Measurements from ENCODE around the gene TOR1AIP2.

TOR1AIP2 gene

DNA sequence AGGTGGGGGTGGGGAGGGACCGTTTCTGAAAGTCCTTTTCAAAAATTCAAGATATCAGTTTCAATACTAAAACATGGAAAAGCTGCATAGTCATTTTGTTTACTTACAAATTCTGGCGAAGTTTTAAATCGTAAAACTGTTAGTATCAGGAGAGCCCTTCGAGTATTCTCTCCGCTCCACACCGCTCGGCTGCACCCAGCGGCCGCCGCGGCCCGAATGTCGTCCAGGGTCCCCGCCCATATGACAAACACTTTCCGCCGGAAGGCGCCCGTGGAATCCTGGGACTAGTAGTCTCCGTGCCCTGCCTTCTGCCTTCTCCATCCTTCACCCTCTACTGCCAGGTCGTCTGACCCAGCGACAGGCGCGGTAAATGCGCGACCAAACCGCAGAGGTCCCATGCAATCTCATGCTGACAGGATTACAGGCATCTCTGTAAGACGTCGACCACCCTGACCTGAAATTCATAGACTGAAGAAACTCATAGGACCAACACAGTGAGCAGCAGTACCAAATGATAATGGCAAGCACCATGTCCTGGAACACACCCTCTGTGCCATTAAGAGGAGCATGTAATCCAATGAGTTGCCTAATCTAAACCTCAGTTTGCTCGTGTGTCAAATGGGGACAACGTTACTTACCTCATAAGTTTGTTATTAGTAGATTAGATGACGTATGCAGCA lies at the start of gene TOR1AIP2:
Gene TOR1AIP2, minus strand, starts transcription at position 218 of the 680 bp plus-strand sequence. CDS start 25,138 bp downstream, outside the sequence.
- peak; percentile 92 for DNase-seq

DNA sequence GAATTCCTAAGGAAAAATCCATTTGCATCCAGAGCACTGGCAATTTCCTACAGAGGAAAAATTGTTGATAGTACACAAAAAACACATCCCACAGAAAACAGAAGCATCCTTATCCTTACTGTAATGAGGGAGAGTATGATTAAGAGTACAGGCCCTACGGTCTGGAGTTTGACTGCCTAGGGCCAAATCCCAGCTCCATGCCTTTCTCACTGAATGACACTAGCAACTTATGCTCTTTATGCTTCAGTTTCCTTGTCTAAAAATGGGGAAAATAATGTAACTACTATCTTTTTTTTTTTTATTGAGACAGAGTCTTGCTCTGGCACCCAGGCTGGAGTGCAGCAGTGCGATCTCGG lies 49.2 kb upstream of the TOR1AIP2 start:
- no peak for DNase-seq

DNA sequence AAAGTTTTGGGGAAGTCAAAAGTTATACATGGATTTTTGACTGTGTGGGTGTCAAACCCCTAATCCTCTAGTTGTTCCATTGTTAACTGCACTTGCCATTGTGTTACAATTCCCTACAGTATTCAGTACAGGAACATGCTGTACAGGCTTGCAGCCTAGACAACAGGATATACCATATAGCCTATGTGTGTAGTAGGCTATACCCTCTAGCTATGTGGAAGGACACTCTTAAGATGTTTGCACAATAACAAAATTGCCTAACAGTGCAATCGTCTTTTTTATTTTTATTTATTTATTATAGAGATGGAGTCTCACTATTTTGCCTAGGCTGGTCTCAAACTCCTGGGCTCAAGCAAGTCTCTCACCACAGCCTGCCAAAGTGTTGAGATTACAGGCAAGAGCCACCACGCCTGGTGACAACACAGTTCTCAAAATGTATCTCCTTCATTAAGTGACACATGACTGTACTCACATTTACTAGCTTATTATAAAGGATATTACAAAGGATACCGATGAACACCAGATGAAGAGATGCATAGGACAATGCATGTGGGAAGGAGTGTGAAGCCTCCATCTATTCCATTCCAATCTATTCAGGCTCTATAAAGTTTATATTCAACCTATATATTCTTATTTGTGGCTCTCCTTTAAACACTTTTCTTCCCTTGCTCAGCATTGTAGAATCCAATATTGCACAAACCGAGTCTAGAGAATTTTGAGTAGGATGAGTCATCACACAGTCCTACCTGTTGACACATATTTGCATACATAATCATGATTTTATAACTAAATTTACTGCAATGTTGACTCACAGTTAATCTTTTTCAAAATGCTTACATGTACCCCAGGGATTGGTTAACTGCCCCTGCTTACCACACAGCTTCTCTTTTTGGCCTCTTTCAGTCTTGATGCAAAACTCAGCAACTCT lies 48.6 kb upstream of the TOR1AIP2 start:
- no peak for DNase-seq

DNA sequence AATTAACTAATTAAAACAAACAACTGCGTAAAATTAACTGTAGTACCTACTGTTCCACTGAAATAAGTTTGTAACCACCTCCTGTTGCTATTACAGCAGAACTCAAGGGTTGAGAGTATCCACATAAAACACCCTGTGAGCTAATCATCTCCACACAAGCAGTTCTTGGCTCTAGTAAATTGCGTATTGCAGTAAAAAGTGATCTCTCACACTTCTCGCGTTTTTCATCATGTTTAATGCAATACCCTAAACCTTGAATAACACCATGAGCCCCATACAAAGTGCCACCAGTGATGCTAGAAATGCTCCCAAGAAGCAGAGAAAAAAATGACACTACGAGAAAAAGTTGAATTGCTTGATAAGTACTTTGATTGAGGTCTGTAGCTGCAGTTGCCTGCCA lies 47.7 kb upstream of the TOR1AIP2 start:
- no peak for DNase-seq

DNA sequence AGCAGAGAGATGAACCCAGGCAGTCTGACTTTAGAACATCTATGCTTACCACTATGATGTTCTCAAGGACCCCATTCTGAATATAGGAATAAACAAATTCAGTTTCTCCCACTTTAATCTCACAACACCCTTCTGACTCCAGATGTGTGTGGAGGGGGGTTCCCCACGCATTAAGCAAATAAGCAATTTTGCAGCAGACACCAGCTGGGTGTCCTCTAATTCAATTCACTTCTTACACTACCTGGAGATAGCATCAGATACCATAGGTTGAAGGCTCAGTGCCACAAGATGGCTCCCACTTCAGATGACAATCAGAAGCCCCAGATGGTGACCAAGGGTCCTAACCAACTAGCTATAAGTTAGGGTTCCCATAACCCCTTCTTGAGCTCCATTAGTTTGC lies 46.7 kb upstream of the TOR1AIP2 start:
- no peak for DNase-seq

DNA sequence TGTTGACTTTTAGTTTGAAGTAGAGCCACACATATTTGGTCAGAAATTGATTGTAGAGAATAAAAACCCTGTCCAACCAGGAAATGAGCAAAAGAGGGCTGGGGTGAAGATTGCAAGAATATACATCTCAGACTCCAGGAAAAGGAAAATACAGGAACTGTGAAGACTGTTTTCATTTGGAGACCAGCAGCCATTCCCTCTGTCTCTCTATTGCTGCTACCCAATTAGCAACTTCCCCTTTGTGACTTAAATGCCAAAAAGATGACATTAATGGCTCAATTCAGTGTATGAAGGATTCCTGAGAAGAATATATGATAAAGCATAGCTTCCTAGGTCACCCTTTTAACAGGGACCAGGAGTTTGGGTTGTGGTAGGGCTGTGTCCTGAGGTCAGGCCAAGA lies 45.4 kb upstream of the TOR1AIP2 start:
- DNase-seq: no peak

DNA sequence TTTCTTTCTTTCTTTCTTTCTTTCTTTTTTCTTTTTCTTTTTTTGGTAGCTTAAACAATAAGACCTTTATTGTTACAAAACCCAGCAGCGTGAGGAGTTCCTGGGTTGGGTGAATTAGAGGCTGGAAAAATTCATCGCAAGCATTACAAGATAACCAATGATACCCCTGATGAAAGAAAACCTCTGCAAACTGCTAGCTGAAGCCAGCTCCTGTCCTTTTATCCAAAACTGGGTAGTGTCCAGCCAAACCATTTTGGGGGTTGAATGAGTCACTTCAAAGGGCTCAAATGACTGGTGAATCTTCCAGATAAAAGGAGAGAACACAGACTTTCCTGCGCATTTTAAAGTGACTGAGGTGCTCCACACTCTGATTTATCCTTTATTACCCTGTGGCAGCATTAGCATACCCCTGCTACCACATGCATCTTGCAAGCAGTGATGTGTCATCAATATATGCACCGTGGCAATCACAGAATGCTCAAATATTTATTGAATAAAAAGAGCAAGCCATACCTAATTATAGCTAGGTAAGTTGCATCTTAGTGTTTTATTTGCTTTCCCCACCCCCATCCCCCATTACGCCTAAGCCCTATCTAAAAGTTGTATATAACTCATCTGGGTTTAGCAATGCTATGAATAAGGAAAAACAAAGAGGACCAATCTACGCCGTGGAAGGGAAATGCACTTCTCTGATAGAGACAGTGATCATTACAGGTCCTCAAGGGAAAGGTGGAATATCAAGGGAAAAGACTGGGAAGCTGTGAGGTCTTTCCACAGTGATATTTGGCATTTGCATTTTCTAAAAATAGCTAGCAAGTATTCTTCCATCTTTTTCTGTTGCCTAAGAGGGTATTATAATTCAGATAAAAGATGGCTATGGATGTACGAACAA lies 44.6 kb upstream of the TOR1AIP2 start:
- no peak for DNase-seq

DNA sequence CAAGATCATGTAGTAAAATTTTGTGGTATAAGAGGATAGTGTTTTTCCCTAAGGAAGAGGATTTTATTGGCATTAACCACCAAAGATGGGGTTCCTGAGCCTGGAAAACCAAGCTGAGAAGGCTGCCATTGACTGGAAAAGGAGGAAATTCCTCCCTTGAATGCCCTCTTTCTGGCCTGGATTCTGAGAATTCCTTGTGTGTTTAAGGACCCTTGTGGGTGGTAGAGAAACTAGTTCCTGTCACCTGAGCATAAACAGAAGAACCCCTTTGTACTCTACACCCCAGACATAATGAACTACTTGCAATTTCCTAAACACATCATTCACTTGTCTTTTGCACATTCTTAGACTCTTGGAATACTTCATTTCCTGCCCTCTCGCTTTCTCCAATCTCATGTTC lies 43.9 kb upstream of the TOR1AIP2 start:
- DNase-seq: no peak

DNA sequence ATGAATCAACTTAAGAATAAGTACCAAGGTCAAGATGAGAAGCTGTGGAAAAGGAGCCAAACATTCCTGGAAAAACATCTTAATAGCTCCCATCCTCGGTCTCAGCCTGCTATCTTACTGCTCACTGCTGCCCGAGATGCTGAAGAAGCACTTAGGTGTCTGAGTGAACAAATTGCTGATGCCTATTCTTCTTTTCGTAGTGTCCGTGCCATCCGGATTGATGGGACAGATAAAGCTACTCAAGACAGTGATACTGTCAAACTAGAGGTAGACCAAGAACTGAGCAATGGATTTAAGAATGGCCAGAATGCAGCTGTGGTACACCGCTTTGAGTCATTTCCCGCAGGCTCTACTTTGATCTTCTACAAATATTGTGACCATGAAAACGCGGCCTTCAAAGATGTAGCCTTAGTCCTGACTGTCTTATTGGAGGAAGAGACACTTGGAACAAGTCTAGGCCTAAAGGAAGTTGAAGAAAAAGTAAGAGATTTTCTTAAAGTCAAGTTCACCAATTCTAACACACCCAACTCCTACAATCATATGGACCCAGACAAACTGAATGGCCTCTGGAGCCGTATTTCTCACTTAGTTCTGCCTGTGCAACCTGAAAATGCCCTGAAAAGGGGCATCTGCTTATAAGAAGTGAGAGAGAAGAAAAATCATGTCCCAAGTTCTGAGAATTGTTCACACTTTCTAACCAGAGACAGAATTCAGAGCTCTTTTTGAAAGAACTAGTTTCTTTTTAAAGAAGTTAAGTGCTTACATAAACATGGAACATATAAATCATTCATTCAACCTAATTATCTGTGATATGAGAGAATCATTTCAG lies 40.2 kb upstream of the TOR1AIP2 start:
- DNase-seq: no peak

DNA sequence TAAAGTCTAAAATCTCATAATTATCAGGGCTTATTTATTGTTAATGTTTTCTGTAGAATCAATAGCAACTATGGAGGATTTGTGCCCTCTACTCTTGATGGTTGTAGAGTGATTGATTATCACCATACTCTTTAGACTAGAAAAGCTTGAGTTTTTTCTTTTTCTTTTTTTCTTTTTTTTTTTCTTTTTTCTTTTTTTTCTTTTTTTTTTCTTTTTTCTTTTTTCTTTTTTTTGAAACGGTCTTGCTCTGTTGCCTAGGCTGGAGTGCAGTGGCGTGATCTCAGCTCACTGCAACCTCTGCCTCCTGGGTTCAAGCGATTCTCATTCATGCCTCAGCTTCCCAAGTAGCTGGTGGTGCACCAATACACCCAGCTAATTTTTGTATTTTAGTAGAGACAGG lies 34.2 kb upstream of the TOR1AIP2 start:
- DNase-seq: no peak

DNA sequence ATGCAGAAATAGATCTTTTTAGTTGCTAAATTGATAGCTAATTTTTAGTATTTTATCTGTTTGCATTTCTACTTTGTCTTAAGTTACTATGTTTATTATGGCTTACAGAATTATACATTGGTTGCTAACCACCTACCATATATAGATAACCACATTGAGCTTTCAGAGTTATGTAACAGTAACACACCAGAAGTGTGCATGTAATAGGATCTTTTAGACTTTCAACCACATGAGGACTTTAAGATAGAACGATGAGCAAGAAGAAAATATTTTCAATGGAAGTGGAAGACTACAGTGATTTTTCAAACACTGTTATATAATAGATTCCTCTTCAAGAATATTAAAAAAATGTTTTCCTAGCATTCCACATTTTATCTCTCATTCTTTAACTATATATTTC lies 33.3 kb upstream of the TOR1AIP2 start:
- DNase-seq: no peak

DNA sequence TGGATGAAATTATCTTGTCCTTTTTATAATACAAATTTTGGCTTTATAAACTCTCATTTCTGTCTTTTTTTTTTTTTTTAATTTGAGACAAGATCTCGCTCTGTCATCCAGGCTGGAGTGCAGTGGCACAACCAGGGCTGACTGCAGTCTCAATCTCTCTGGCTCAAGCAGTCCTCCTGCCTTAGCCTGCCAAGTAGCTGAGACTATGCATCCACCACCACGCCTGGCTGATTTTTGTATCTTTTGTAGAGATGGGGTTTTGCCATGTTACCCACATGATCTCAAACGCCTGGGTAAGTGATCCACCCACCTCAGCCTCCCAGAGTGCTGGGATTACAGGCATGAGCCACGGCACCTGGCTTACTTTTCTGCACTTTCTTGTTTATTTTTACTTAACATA lies 12.0 kb upstream of the TOR1AIP2 start:
- DNase-seq: no peak

DNA sequence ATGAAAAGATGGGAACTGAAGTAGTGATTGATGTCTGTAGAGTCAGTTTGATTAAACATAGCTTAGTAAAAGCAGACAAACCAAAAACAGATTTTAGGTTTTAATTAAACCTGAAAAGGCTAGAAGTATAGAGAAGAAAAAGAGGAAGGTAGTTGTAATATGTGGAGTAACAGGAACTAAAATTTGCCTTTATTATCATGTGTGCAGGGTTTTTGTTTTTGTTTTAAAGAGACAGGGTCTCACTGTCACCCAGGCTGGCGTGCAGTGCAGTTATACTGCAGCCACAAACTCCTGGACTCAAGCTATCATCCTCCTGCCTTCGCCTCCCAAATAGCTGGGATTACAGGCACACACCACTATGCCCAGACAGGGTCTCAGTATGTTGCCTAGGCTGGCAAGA lies 10.5 kb upstream of the TOR1AIP2 start:
- DNase-seq: no peak

DNA sequence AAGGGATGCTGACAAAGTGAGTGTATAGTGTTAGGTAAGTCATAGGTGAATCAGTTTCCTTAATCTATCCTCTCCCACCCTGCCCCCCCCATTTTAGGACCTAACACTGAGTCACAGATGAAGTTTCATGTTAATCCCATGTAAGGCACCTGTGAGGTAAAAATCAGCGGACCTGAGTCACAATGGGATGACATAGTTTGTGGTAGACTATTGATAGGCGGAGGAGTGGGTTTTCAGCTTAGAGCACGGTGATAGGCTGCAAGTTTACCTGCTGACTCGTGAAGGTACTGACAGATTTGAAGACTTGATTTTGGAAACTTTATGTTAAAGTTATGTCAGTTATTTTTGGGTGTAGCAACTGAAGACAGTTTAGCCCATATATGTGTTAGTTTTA lies 6.1 kb upstream of the TOR1AIP2 start:
- no peak for DNase-seq

DNA sequence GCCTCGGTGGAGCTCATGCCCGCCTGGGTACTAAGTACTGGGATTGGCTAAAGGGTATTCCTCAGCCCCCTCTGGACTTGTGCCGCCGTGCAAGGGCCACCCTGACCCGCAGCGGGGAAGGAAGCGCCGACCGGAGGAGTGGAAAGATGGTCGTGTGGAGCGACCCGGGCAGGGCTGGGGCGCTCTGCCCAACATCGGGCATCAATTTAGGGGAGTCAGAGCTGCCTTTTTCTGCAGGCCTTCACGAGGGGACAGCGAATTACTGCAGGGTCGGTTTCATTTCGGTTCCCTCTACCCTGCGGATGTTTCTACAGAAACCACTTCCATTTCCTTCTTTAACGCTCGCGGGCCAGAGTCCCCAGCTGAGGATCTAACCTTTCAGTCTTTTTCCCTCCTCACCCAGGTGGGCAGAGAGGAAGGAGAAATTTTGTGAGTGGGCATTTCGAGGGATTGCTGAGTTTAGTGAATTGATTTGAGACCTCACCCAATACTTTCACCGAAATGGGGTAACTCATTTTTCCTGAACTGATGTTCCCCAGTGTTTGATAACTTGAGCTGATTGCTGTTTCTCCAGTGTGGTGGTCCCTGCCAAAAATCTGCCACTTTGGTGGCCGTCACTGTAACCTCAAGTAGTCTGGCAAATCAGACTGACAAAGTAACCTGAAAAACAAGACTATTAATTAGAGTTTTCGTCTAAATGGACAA lies 5.6 kb upstream of the TOR1AIP2 start:
- no peak for DNase-seq

DNA sequence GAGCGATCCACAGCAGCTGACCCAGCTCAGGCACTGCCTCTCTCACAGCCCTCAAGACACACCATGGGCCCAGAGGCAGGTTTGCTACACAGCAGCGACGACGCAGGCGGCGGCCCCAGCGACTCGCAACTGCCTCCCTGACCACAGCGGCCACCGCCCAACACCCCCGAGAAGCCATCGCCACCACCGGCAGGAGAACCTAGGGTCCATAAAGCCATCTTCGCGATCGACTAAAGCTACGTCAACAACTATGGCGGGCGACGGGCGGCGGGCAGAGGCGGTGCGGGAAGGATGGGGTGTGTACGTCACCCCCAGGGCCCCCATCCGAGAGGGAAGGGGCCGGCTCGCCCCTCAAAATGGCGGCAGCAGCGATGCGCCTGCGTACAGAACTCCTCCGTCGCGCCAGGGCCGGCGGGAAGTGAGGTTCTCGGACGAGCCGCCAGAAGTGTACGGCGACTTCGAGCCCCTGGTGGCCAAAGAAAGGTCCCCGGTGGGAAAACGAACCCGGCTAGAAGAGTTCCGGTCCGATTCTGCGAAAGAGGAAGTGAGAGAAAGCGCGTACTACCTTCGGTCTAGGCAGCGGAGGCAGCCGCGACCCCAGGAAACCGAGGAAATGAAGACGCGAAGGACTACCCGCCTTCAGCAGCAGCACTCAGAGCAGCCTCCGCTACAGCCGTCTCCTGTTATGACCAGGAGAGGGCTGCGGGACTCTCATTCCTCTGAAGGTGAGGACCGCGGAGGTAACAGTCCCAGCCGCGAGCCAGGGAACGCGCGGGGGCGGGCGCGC lies 4.8 kb upstream of the TOR1AIP2 start, which contains the start of gene TOR1AIP1:
Gene TOR1AIP1, plus strand, starts transcription at position 33 of the 787 bp plus-strand sequence. Its CDS starts 218 bp downstream, at position 251.
- peak; percentile 97 for DNase-seq

DNA sequence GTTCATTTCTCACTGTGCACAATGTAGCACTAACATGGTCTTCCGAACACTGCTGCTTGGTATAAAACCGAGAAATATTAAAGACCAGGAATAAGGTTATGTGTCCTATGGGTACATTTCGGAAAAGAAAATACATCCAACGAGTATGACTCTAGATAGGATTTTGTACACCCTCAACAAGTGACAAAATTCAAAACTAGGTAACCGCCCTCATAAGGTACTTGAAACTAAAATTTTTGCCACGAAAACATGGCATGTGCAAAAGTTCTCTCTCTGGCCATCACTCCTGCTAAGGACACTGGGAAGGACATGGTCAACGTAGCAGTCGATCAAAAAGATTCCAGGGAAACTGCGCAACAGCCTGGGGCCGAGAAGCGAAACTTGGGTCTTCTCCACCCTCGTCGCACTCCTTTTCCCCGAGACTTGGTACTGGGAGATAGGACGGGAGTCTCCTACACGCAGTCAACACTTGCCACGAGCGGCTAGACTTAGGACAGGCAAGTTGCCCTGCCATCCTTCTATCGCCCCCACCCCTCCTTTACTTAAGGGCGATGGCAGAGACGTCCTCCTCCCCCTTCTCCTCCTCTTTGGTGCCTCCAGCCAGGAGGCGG lies 4.1 kb upstream of the TOR1AIP2 start:
- DNase-seq: no peak

DNA sequence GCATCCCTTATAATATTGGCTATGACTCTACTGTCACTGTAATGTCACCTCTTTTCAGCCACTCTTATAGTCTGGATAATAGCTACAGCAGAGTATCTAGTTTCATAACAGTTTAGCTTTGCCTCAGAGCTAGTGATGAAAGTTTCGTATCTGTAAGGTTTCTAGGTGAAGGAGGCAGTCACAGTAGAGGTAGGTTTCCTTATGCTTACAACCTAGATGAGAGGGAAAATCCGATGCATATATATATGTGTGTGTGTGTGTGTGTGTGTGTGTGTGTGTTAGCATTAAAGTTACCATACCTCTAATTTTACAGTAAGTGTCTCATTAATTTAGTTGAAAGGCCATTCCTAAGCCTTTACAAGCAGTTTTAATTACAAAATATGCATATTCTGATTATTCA lies 2.2 kb upstream of the TOR1AIP2 start:
- no peak for DNase-seq

DNA sequence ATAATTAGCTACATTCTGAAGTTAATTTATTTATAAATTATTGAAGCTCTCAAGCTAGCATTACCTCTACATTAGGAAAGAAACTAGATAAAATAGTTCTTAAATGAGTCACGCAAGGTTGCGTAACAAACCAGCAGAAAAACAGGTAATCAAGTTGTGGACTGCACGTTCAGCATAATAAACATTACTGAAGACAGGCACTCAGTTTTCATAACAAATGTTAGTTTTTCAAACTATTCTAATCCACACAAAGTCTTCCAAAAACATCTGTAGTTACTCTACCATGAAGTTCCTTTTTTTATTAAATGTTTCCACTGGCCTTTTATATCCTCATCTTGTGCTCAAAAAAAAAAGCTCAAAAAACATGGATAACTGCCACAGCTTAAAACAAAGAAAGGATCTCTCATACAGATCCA lies 1.3 kb downstream of the TOR1AIP2 start:
- DNase-seq: no peak

DNA sequence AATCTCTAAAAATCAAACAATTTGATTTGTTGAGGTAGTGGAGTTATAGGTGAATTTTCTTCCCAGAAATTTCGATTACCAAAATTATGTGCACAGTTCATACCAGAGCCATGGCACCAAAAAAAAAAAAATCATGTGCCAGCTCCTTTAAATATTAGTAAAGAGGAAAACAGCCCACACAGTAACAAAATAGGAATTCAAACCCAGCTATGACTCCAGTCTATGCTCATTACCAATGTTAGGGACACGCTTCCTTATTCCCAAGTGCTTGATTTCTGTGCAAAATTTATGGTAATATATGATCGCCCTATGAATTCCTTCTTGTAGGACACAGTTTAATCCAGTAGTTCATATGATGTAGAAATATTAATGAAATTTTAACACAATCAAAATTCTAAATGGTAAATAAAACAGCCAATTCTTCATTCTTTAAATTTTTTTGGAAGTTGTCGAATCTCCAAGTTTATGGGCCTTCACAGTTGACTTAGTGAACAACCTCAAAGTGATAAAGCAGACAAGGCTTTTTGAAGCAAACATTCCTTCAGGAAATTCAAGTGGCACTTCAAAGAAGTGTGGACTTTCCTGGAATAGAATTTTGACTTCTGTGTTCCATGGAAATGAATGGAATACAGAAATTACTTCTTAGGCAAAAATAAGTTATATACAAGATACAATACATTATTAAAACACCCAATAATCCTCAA lies 1.9 kb downstream of the TOR1AIP2 start:
- no peak for DNase-seq

Data from right forelimb (tissue), 1 donor.